Measurements from ENCODE around the gene KRT73. TPM values are rescaled to one million over a fixed set of nuclear protein-coding genes. Genes with fewer than 3 reads are reported as not detected.

Gene KRT73
- total RNA-seq, 1 donor from 2014 or later = 0.52 TPM

DNA sequence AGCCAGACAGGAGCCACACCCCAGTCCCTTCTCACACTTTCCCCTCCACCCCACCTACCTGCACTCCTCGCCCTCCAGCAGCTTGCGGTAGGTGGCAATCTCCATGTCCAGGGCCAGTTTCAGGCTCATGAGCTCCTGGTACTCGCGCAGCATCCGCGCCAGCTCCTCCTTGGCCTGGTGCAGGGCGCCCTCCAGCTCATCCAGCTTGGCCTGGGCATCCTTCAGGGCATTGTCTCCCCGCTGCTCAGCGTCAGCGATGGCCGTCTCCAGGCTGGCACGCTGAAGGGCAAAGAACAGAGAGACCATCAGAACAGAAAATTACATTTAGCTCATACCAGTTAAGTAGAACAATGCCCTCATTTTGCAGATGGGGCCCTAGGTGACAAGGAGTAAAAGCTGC, 50.2 kb downstream of the KRT73 start:
- Histone ChIP-seq H3K27ac (no peak overlapping the region), H3K4me1 (no peaks in the 10 kb centered on the region), H3K36me3 (no peaks in the 10 kb centered on the region), H3K4me3 (no peak overlapping the region), H3K27me3 (peaks cover 42% of the 10 kb centered on the region), H3K9me3 (no peaks in the 10 kb centered on the region)
- TF ChIP-seq, protein P1, sequence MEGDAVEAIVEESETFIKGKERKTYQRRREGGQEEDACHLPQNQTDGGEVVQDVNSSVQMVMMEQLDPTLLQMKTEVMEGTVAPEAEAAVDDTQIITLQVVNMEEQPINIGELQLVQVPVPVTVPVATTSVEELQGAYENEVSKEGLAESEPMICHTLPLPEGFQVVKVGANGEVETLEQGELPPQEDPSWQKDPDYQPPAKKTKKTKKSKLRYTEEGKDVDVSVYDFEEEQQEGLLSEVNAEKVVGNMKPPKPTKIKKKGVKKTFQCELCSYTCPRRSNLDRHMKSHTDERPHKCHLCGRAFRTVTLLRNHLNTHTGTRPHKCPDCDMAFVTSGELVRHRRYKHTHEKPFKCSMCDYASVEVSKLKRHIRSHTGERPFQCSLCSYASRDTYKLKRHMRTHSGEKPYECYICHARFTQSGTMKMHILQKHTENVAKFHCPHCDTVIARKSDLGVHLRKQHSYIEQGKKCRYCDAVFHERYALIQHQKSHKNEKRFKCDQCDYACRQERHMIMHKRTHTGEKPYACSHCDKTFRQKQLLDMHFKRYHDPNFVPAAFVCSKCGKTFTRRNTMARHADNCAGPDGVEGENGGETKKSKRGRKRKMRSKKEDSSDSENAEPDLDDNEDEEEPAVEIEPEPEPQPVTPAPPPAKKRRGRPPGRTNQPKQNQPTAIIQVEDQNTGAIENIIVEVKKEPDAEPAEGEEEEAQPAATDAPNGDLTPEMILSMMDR (IDR thresholded peaks at IDR 0.05) = no peak
- ATAC-seq (no peak), DNase-seq (no peak)
- intact Hi-C loops (cut with DNase I) = no loop called here

DNA sequence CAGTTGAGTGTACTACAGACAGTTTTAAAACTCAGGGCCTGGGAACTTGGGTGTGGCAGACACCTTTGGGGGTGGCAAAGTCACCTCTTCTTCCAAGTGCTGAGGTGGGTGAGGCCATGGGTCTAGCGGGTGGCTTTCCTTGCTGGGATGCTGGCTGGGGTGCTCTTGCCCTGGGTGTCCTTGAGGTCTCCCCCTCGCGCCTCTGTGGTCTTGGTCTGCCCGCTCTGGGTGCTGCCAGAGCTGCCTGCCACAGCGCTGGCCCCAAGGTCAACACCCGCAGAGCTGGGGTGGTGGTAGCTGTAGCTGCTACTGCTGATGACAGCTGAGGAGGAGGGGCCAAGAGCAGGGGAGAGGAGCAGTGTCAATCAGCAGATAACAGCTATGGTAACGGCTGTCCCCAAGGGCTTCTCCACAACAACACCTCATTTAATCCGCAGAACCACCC, 51.5 kb downstream of the KRT73 start:
- Histone ChIP-seq H3K4me3 (no peak overlapping the region), H3K27ac (no peak overlapping the region), H3K36me3 (no peaks in the 10 kb centered on the region), H3K9me3 (no peaks in the 10 kb centered on the region), H3K4me1 (no peaks in the 10 kb centered on the region), H3K27me3 (peaks cover 46% of the 10 kb centered on the region)
- ATAC-seq (peak; percentile 54), DNase-seq (no peak)
- intact Hi-C loops (cut with DNase I) = no loop called here
- TF ChIP-seq, protein P1 (IDR thresholded peaks at IDR 0.05) = no peak

DNA sequence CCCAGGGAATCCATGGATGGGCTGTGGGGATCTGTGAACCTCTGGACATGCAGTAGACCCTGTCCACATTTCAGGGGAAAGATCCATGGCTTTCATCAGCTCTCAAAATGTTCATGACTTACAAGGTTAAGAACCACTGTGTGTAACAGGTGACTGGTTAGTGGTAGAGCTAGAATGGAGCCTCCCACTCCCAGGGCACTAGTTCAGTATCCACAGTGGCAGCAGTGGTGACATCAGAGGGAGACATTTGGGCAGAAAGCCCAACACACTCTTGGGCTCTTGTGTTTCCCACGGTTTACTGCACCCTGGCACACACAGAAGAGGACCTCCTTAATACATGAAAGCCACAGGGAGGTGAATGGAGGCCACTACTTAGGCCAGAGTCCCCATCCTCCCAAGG, 53.8 kb downstream of the KRT73 start:
- H3K36me3 ChIP-seq = no peaks in the 10 kb centered on the region
- no peak for ATAC-seq
- no peak overlapping the region for H3K27ac ChIP-seq
- no peaks in the 10 kb centered on the region for H3K4me1 ChIP-seq
- intact Hi-C loops (cut with DNase I) = no loop called here
- H3K4me3 ChIP-seq = no peak overlapping the region
- no peaks in the 10 kb centered on the region for H3K9me3 ChIP-seq
- TF ChIP-seq, protein P1 (IDR thresholded peaks at IDR 0.05) = no peak
- H3K27me3 ChIP-seq = peaks cover 61% of the 10 kb centered on the region
- no peak for DNase-seq

DNA sequence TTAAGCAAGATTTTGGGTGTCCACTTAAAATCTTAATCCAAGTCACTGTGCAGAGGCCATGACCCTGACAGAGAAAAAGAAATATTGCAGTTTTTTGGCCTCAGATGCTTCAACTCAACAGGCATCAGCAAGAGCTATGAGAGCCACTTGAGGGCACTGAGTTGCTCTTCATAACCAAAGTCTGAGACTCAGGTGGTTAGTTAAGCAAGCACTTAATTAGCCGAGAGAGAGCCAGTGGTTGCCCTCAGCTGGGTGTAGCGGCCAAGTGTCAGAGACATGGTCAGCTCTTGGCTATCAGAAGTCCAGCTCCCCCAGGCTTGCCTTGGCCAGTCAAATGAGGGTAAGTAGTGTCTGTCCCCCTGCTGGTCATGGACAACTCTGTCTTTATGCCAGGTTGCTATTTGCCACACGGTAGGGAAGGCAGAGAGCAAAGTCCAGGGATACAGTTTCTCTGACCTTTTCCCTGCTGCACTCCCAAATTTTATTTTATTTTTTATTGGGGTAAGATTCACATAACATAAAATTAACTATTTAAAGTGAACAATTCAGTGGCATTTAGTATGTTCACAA, 56.4 kb downstream of the KRT73 start:
- H3K36me3 ChIP-seq = no peaks in the 10 kb centered on the region
- H3K4me3 ChIP-seq = no peak overlapping the region
- H3K27me3 ChIP-seq = peaks cover 65% of the 10 kb centered on the region
- no peak overlapping the region for H3K27ac ChIP-seq
- TF ChIP-seq, protein P1 (IDR thresholded peaks at IDR 0.05) = peak; percentile 19
- no peak for DNase-seq
- no peaks in the 10 kb centered on the region for H3K4me1 ChIP-seq
- peak; percentile 56 for ATAC-seq
- intact Hi-C loops (cut with DNase I) = no loop called here
- no peaks in the 10 kb centered on the region for H3K9me3 ChIP-seq

DNA sequence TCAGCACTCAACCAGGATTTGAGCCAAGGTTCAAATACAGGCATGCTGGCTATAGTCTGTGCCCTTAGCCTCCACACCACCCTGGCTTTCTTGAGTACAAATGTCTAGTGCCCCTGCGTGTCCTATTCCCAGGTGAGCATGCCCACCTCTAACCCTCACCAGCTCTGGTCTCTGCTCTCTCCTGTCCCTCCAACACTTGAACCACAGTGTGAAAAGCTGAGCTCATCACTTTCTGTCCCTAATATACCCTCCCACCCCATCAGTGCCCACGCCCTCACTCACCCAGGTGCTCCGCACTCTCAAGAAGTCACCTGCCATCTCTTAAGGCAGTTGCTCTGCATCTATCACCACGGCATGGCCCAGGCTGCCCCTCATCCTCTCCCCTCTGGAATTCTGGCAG, 58.4 kb downstream of the KRT73 start:
- ATAC-seq = no peak
- peaks cover 55% of the 10 kb centered on the region for H3K27me3 ChIP-seq

More for the DNA sequence above, 58.4 kb downstream of the KRT73 start:
- no peak overlapping the region for H3K4me3 ChIP-seq
- DNase-seq = no peak
- intact Hi-C loops (cut with DNase I) = no loop called here
- TF ChIP-seq, protein P1 (IDR thresholded peaks at IDR 0.05) = no peak
- H3K36me3 ChIP-seq = no peaks in the 10 kb centered on the region
- no peaks in the 10 kb centered on the region for H3K9me3 ChIP-seq
- no peaks in the 10 kb centered on the region for H3K4me1 ChIP-seq
- H3K27ac ChIP-seq = no peak overlapping the region

Data from upper lobe of right lung (tissue), 1 donor.